ENCODE measurements around the gene MTMR6. TPM values are rescaled to one million over a fixed set of nuclear protein-coding genes. Genes with fewer than 3 reads are reported as not detected.

The MTMR6 gene
- polyA plus RNA-seq, 3 donors from 2014 or later: 10.4 to 18.1 (median 16.2) TPM

DNA sequence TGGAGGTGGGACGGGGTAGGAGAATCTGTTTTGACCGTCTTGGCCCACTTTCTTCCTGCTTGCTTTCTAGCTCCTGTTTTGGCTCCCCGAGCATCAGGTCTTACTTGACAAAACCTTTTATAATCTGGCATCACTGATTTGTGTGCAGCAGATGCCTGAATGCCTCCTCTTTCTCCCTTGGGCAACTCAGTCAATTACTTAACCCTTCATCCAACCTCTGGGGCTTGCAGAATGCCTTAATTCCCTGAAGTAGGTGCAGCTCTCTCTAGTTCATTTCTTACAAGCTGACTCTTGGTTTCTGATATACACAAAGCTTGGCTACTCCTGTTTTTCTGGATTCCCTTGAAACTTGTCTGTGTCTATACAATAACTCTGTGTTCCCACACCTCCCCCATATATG lies 8.4 kb upstream of the MTMR6 start:
- Mint-ChIP-seq H3K4me3 (no peak overlapping the region), H3K27me3 (ENCODE audit: low read depth in 3 of 3) (peaks cover 7 to 24% (median 8%) of the 10 kb centered on the region in 3 donors), H3K9me3 (no peaks in the 10 kb centered on the region), H3K4me1 (peaks cover 6 to 8% of the 10 kb centered on the region in 2 donors), H3K27ac (no peak overlapping the region), H3K36me3 (no peaks in the 10 kb centered on the region)
- DNase-seq: no peak

DNA sequence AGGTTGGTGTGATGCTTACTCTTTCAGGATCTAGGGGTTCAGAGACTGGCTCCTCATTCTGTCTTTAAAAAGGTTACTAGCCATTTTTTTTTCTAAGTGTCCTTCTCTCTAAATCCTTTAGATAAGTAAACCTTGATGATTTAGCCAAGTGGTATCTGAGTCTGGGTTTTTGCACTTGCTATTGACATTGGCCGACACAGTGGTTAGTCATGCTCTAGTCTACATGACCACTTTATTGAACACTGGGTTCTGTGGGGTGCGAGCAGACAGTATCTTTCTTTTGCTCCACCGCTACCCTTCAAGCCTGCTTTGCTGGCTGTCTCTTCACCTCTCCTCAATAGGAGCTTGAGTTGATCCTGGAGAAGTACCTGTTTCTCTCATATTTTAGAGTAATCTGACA lies 7.9 kb upstream of the MTMR6 start:
- peaks cover 2 to 3% of the 10 kb centered on the region in 2 donors for H3K4me1 Mint-ChIP-seq
- no peak for DNase-seq
- no peak overlapping the region for H3K4me3 Mint-ChIP-seq
- H3K36me3 Mint-ChIP-seq: no peaks in the 10 kb centered on the region
- no peaks in the 10 kb centered on the region for H3K9me3 Mint-ChIP-seq
- H3K27me3 Mint-ChIP-seq (ENCODE audit: low read depth in 3 of 3): peaks cover 7 to 24% (median 8%) of the 10 kb centered on the region in 3 donors
- no peak overlapping the region for H3K27ac Mint-ChIP-seq

DNA sequence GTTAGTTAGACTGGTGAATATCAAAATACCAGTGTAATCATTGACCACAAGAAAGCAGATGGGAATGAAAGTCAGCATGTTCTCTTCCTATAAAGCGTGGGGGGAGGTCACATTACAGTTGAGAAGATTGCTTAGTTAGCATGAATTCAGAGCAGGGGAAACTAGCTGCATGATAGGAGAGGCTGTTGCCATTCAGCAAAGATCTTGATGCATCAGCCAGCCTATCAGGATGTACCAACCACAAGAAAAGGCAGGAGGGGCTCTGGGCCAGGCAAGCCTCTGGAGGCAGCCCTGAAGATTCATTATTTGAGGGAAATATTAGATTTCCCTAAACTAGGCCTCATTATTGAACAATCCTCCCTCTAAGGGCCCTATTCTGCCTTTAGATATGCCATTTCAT lies 5.0 kb upstream of the MTMR6 start:
- peaks cover 3 to 7% of the 10 kb centered on the region in 2 donors for H3K4me1 Mint-ChIP-seq
- peaks cover 12 to 21% (median 15%) of the 10 kb centered on the region in 3 donors for H3K27me3 Mint-ChIP-seq (ENCODE audit: low read depth in 3 of 3)
- no peak overlapping the region for H3K4me3 Mint-ChIP-seq
- H3K36me3 Mint-ChIP-seq: no peaks in the 10 kb centered on the region
- no peak for DNase-seq
- H3K27ac Mint-ChIP-seq: no peak overlapping the region
- H3K9me3 Mint-ChIP-seq: no peaks in the 10 kb centered on the region

GRCh38 chr13:25291691-25292090 lies 4.4 kb upstream of the MTMR6 start:
- Mint-ChIP-seq H3K4me3 (no peak overlapping the region), H3K27me3 (ENCODE audit: low read depth in 3 of 3) (peaks cover 15 to 23% (median 17%) of the 10 kb centered on the region in 3 donors), H3K36me3 (no peaks in the 10 kb centered on the region), H3K27ac (no peak overlapping the region), H3K4me1 (peaks cover 3 to 9% of the 10 kb centered on the region in 2 donors), H3K9me3 (no peaks in the 10 kb centered on the region)
- no peak for DNase-seq

GRCh38 chr13:25288966-25289365 lies 1.7 kb upstream of the MTMR6 start:
- Mint-ChIP-seq H3K27ac (no peak overlapping the region), H3K36me3 (no peaks in the 10 kb centered on the region), H3K4me3 (no peak overlapping the region)

DNA sequence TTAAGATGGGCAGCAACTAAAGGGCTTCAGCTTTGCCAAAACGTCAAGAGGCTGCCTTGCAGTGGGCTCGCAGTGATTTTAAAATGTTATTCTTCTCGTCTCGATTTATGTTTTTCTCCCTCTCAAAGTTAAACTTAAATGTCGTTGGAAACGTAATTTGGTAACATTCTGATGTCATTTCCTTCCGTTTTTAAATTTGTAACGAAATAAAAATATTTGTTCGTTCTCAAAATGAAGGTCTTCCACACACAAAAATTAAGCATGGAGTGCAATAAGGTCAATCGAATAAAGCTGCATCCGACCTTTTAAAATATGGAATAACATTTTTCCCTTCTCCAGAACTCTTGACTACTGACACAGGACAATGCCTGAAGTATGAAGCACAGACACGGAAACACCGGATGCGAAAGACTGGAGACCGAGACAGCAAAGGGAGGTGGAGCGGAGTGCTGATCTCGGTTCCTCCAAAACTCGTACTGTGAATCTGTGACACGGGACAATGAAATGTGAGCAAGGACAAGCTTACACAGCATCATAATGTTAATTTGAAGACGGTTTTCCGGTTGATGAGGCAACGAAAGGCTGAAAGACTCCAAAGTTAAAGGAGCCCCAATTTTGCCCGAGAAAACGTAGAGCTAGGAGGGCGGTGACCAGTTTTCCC lies 850 bp downstream of the MTMR6 start:
- peak; percentile 34 to 43 (median 43) for DNase-seq
- Mint-ChIP-seq H3K4me3 (peak overlapping the region; percentile 94 to 99 (median 98)), H3K4me1 (peaks cover 31 to 61% of the 10 kb centered on the region in 2 donors), H3K27ac (peak overlapping the region; percentile 94 to 99 (median 97)), H3K27me3 (ENCODE audit: low read depth in 3 of 3) (peaks cover 13 to 18% (median 13%) of the 10 kb centered on the region in 3 donors), H3K36me3 (peaks cover 0 to 3% (median 0%) of the 10 kb centered on the region in 3 donors), H3K9me3 (no peaks in the 10 kb centered on the region)

More at GRCh38 chr13:25288966-25289365, 1.7 kb upstream of the MTMR6 start:
- Mint-ChIP-seq H3K4me1 (peaks cover 22 to 37% of the 10 kb centered on the region in 2 donors), H3K9me3 (no peaks in the 10 kb centered on the region), H3K27me3 (ENCODE audit: low read depth in 3 of 3) (peaks cover 13 to 22% (median 17%) of the 10 kb centered on the region in 3 donors)
- no peak for DNase-seq

GRCh38 chr13:25281935-25282332 lies 5.4 kb downstream of the MTMR6 start:
- peak overlapping the region in 5 of 6 donors; percentile 13 to 79 (median 29) for H3K27ac Mint-ChIP-seq
- no peaks in the 10 kb centered on the region for H3K9me3 Mint-ChIP-seq
- H3K36me3 Mint-ChIP-seq: peaks cover 0 to 3% (median 0%) of the 10 kb centered on the region in 3 donors
- H3K27me3 Mint-ChIP-seq (ENCODE audit: low read depth in 3 of 3): peaks cover 2 to 8% (median 6%) of the 10 kb centered on the region in 3 donors
- no peak for DNase-seq
- H3K4me3 Mint-ChIP-seq: peak overlapping the region in 1 of 5 donors; percentile 16
- peaks cover 50 to 90% of the 10 kb centered on the region in 2 donors for H3K4me1 Mint-ChIP-seq

GRCh38 chr13:25281193-25281934 lies 5.9 kb downstream of the MTMR6 start:
- H3K36me3 Mint-ChIP-seq: peaks cover 0 to 3% (median 0%) of the 10 kb centered on the region in 3 donors
- H3K4me3 Mint-ChIP-seq: no peak overlapping the region
- no peaks in the 10 kb centered on the region for H3K9me3 Mint-ChIP-seq
- no peak for DNase-seq
- H3K27me3 Mint-ChIP-seq (ENCODE audit: low read depth in 3 of 3): peaks cover 1 to 4% (median 2%) of the 10 kb centered on the region in 3 donors
- peak overlapping the region in 5 of 6 donors; percentile 29 to 65 (median 44) for H3K27ac Mint-ChIP-seq
- peaks cover 52 to 92% of the 10 kb centered on the region in 2 donors for H3K4me1 Mint-ChIP-seq

GRCh38 chr13:25280396-25280795 lies 6.9 kb downstream of the MTMR6 start:
- Mint-ChIP-seq H3K4me1 (peaks cover 45 to 87% of the 10 kb centered on the region in 2 donors), H3K36me3 (peaks cover 0 to 3% (median 0%) of the 10 kb centered on the region in 3 donors), H3K27ac (no peak overlapping the region), H3K9me3 (no peaks in the 10 kb centered on the region), H3K27me3 (ENCODE audit: low read depth in 3 of 3) (peaks cover 0 to 2% (median 0%) of the 10 kb centered on the region in 3 donors), H3K4me3 (no peak overlapping the region)
- DNase-seq: no peak

DNA sequence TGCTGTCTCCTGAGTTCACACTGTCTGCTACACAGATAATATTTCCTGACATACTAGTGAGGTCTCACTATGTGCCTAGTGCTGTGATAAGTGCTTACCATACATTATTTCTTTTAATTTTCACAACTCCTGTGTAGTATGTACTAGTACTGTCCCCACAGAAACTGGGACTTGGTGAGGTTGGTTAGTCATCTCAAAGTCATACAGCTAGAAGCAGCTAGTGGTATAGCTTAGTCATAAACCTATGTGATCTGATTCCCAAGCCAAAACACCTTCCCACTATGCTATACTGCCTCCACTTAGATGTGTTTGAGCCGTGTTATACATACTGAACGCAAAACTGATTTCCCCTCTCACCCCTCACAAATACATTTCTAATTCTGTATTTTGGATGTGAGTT lies 10.5 kb downstream of the MTMR6 start:
- Mint-ChIP-seq H3K4me3 (no peak overlapping the region), H3K36me3 (peaks cover 0 to 5% (median under 1%) of the 10 kb centered on the region in 3 donors), H3K4me1 (peaks cover 35 to 58% of the 10 kb centered on the region in 2 donors), H3K27me3 (ENCODE audit: low read depth in 3 of 3) (peaks cover 0 to 2% (median 0%) of the 10 kb centered on the region in 3 donors), H3K9me3 (no peaks in the 10 kb centered on the region), H3K27ac (no peak overlapping the region)
- no peak for DNase-seq

GRCh38 chr13:25268561-25268960 lies 18.7 kb downstream of the MTMR6 start:
- H3K36me3 Mint-ChIP-seq: peaks cover 4 to 36% (median 17%) of the 10 kb centered on the region in 3 donors
- H3K4me3 Mint-ChIP-seq: no peak overlapping the region
- peaks cover 0 to 2% (median 2%) of the 10 kb centered on the region in 3 donors for H3K27me3 Mint-ChIP-seq (ENCODE audit: low read depth in 3 of 3)
- H3K9me3 Mint-ChIP-seq: no peaks in the 10 kb centered on the region
- peak overlapping the region in 1 of 6 donors; percentile 21 for H3K27ac Mint-ChIP-seq
- peaks cover 3 to 8% of the 10 kb centered on the region in 2 donors for H3K4me1 Mint-ChIP-seq
- no peak for DNase-seq

DNA sequence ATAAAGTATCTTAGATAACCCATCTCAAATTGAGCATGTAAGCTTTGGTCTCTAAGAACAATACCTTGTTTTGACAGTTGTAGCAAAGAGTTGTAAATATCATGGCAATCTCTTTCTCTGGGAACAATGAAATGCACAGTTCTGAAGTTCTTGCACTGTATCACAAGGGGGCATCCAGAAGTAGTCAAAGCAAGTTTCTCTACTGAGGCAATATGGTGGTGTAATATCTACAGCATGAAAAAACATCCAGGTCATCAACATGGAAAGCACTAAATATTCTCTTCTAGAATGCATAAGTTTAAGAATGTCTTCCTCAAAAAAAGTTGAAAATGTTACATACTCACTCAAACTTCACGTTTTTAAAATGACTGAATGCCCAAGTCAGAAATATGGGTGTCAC lies 19.6 kb downstream of the MTMR6 start:
- Mint-ChIP-seq H3K36me3 (peaks cover 4 to 42% (median 20%) of the 10 kb centered on the region in 3 donors), H3K9me3 (no peaks in the 10 kb centered on the region), H3K27me3 (ENCODE audit: low read depth in 3 of 3) (peaks cover 0 to 2% (median 2%) of the 10 kb centered on the region in 3 donors), H3K27ac (peak overlapping the region in 1 of 6 donors; percentile 0), H3K4me3 (no peak overlapping the region), H3K4me1 (peaks cover 3 to 8% of the 10 kb centered on the region in 2 donors)
- DNase-seq: peak in 1 of 3 donors; percentile 10

GRCh38 chr13:25266706-25267105 lies 20.6 kb downstream of the MTMR6 start:
- H3K4me1 Mint-ChIP-seq: peaks cover 3 to 8% of the 10 kb centered on the region in 2 donors
- H3K27ac Mint-ChIP-seq: no peak overlapping the region
- DNase-seq: no peak
- peaks cover 8 to 37% (median 18%) of the 10 kb centered on the region in 3 donors for H3K36me3 Mint-ChIP-seq
- H3K9me3 Mint-ChIP-seq: no peaks in the 10 kb centered on the region
- H3K27me3 Mint-ChIP-seq (ENCODE audit: low read depth in 3 of 3): peaks cover 0 to 2% (median 2%) of the 10 kb centered on the region in 3 donors
- H3K4me3 Mint-ChIP-seq: no peak overlapping the region

- Mint-ChIP-seq H3K27me3 (ENCODE audit: low read depth in 3 of 3) (peaks cover 0 to 2% (median 2%) of the 10 kb centered on the region in 3 donors), H3K4me1 (no peaks in the 10 kb centered on the region), H3K4me3 (no peak overlapping the region), H3K36me3 (peaks cover 15 to 36% (median 24%) of the 10 kb centered on the region in 3 donors), H3K9me3 (no peaks in the 10 kb centered on the region), H3K27ac (no peak overlapping the region)
- DNase-seq: no peak
Measured at GRCh38 chr13:25262261-25262660, 25.0 kb downstream of the MTMR6 start.

All from immature natural killer cell (primary cell).